Activated CD4-positive, alpha-beta memory T cell treated with anti-CD3 and anti-CD28 coated beads for 36 hours (primary cell): Measurements from ENCODE around the gene ATL3. TPM values are rescaled to one million over a fixed set of nuclear protein-coding genes. Genes with fewer than 3 reads are reported as not detected.
"Not testable (repeated sequence)": the region's sequence is repeated elsewhere in the genome, so short reads cannot be mapped to it uniquely, and the experiment has no call there.

Experiments
- CTCF ChIA-PET: fragments of 350-600 bp; sonication (Branson Sonifier 250); formaldehyde crosslinking; loops from one replicate; lab custom pipeline; 2021; ENCODE audit warnings: antibody characterized with exemption, inconsistent platforms; lab: Charles Lee
- POLR2A ChIA-PET: fragments of 350-600 bp; sonication (Branson Sonifier 250); formaldehyde crosslinking; loops from one replicate; lab custom pipeline; 2021; ENCODE audit warnings: antibody characterized with exemption; lab: Charles Lee
- DNase-seq: peaks from one replicate; pipeline ENCODE4 v3.0.0-alpha.2; 2020
- H3K27ac Mint-ChIP-seq: one replicate; pipeline ENCODE4 v1.8.0; 2021; ENCODE audit warnings: mixed read lengths
- H3K27me3 Mint-ChIP-seq: one replicate; pipeline ENCODE4 v1.8.0; 2021; ENCODE audit warnings: mixed read lengths
- H3K36me3 Mint-ChIP-seq: one replicate; pipeline ENCODE4 v1.8.0; 2021; ENCODE audit warnings: mixed read lengths
- H3K4me1 Mint-ChIP-seq: one replicate; pipeline ENCODE4 v1.8.0; 2021; ENCODE audit warnings: low read depth, mixed read lengths
- H3K4me3 Mint-ChIP-seq: one replicate; pipeline ENCODE4 v1.8.0; 2021; ENCODE audit warnings: mild to moderate bottlenecking, mixed read lengths
- H3K9me3 Mint-ChIP-seq: one replicate; pipeline ENCODE4 v1.8.0; 2021; ENCODE audit warnings: mixed read lengths
- intact Hi-C: fragments of 100-400 bp; cut with micrococcal nuclease; formaldehyde crosslinking; loops from one replicate; pipeline ENCODE4 v1.15.1; 2023
- total RNA-seq, 2 experiments: library from RNA; stranded (reverse); gene quantifications; one replicate each; pipeline ENCODE4 v1.2.3, GENCODE V29; 2021

ATL3 gene
- total RNA-seq, 2 experiments from 2014 or later = 31.3 to 34.6 TPM

- Mint-ChIP-seq H3K4me1 (peaks cover 3% of the 10 kb centered on the region), H3K4me3 (no peak overlapping the region), H3K36me3 (no peaks in the 10 kb centered on the region), H3K27me3 (no peaks in the 10 kb centered on the region), H3K27ac (no peak overlapping the region), H3K9me3 (no peaks in the 10 kb centered on the region)
- no peak for DNase-seq
- POLR2A ChIA-PET = no interaction called here
- CTCF ChIA-PET = interaction anchor here (1.0 to 2.0 kb wide), 3 partner anchors 39 to 139 kb away, joined by 3 to 5 read pairs (median 3); no protein-coding TSS in a partner anchor
- intact Hi-C loops = no loop called here
These were observed 28.0 kb upstream of the ATL3 start for GRCh38 chr11:63698976-63699733.

GRCh38 chr11:63694596-63694995, 23.4 kb upstream of the ATL3 start:
- Mint-ChIP-seq H3K27ac (no peak overlapping the region), H3K4me3 (no peak overlapping the region), H3K36me3 (no peaks in the 10 kb centered on the region), H3K27me3 (no peaks in the 10 kb centered on the region), H3K4me1 (no peaks in the 10 kb centered on the region), H3K9me3 (no peaks in the 10 kb centered on the region)
- no peak for DNase-seq
- CTCF ChIA-PET = interaction anchor here (0.8 to 1.2 kb wide), 2 partner anchors 44 to 56 kb away, joined by 3 to 4 read pairs; no protein-coding TSS in a partner anchor
- POLR2A ChIA-PET = no interaction called here
- intact Hi-C loops = no loop called here

- no peaks in the 10 kb centered on the region for H3K27me3 Mint-ChIP-seq
- H3K4me3 Mint-ChIP-seq = no peak overlapping the region
- no peaks in the 10 kb centered on the region for H3K9me3 Mint-ChIP-seq
- CTCF ChIA-PET = interaction anchor here (1.3 kb wide), 1 partner anchor 209 kb away, joined by 3 read pairs; no protein-coding TSS in a partner anchor
- DNase-seq = peak; percentile 42
- POLR2A ChIA-PET = no interaction called here
- peaks cover 26% of the 10 kb centered on the region for H3K4me1 Mint-ChIP-seq
- H3K27ac Mint-ChIP-seq = no peak overlapping the region
- H3K36me3 Mint-ChIP-seq = no peaks in the 10 kb centered on the region
- intact Hi-C loops = no loop called here
These were observed 16.7 kb upstream of the ATL3 start for GRCh38 chr11:63687845-63688244.

- H3K9me3 Mint-ChIP-seq = no peaks in the 10 kb centered on the region
- intact Hi-C loops = no loop called here
- no peak overlapping the region for H3K4me3 Mint-ChIP-seq
- ChIA-PET POLR2A (no interaction called here), CTCF (interaction anchor here (1.2 to 1.3 kb wide), 2 partner anchors 52 to 208 kb away, joined by 3 to 5 read pairs; no protein-coding TSS in a partner anchor)
- no peak for DNase-seq
- H3K27ac Mint-ChIP-seq = no peak overlapping the region
- no peaks in the 10 kb centered on the region for H3K27me3 Mint-ChIP-seq
- no peaks in the 10 kb centered on the region for H3K36me3 Mint-ChIP-seq
- peaks cover 34% of the 10 kb centered on the region for H3K4me1 Mint-ChIP-seq
These were observed 15.8 kb upstream of the ATL3 start for GRCh38 chr11:63686926-63687325.

- H3K27me3 Mint-ChIP-seq, DNase-seq, H3K9me3 Mint-ChIP-seq, intact Hi-C loops, H3K36me3 Mint-ChIP-seq, POLR2A ChIA-PET, H3K4me3 Mint-ChIP-seq, H3K27ac Mint-ChIP-seq: not testable (repeated sequence)
- CTCF ChIA-PET = interaction anchor here (0.6 to 0.7 kb wide), 2 partner anchors 52 to 83 kb away, joined by 3 read pairs; no protein-coding TSS in a partner anchor
- peaks cover 42% of the 10 kb centered on the region for H3K4me1 Mint-ChIP-seq
These were observed 14.1 kb upstream of the ATL3 start for GRCh38 chr11:63685158-63685721.

- H3K36me3 Mint-ChIP-seq = no peaks in the 10 kb centered on the region
- peaks cover 34% of the 10 kb centered on the region for H3K4me1 Mint-ChIP-seq
- CTCF ChIA-PET = interaction anchor here (1.0 to 2.7 kb wide), 5 partner anchors 13 to 204 kb away, joined by 3 to 19 read pairs (median 4); partner anchors contain the start of gene ATL3
- POLR2A ChIA-PET = interaction anchor here (2.3 to 2.5 kb wide), 2 partner anchors 10 to 13 kb away, joined by 12 to 32 read pairs; partner anchors contain the start of gene ATL3
- no peaks in the 10 kb centered on the region for H3K9me3 Mint-ChIP-seq
- no peak overlapping the region for H3K27ac Mint-ChIP-seq
- H3K27me3 Mint-ChIP-seq = no peaks in the 10 kb centered on the region
- DNase-seq = no peak
- intact Hi-C loops = loop anchor here (5.0 kb wide), 2 partner anchors 146 to 154 kb away; partner anchors contain the start of genes MARK2 and PLAAT4
- peak overlapping the region; percentile 87 for H3K4me3 Mint-ChIP-seq
These were observed 12.2 kb upstream of the ATL3 start for GRCh38 chr11:63683133-63683991.

GRCh38 chr11:63682066-63683021, 11.2 kb upstream of the ATL3 start:
- H3K27me3 Mint-ChIP-seq = no peaks in the 10 kb centered on the region
- peak overlapping the region; percentile 78 for H3K27ac Mint-ChIP-seq
- ChIA-PET POLR2A (interaction anchor here (0.7 to 2.5 kb wide), 5 partner anchors 9 to 145 kb away, joined by 3 to 32 read pairs (median 6); partner anchors contain the start of genes ATL3 and PLAAT4), CTCF (interaction anchor here (1.0 to 2.7 kb wide), 9 partner anchors 12 to 203 kb away, joined by 3 to 19 read pairs (median 4); partner anchors contain the start of gene ATL3)
- peak; percentile 33 for DNase-seq
- H3K36me3 Mint-ChIP-seq = no peaks in the 10 kb centered on the region
- peak overlapping the region; percentile 87 for H3K4me3 Mint-ChIP-seq
- intact Hi-C loops = loop anchor here (5.0 kb wide), 2 partner anchors 145 to 155 kb away; partner anchors contain the start of genes MARK2 and PLAAT4
- H3K9me3 Mint-ChIP-seq = no peaks in the 10 kb centered on the region
- H3K4me1 Mint-ChIP-seq = peaks cover 26% of the 10 kb centered on the region

GRCh38 chr11:63681321-63682065, 10.3 kb upstream of the ATL3 start, which contains the start of gene RTN3:
TSS of gene RTN3 (plus strand) at chr11:63681500. CDS start at chr11:63681637, 137 bp downstream.
- peak within 1 kb of the TSS; percentile 87 for H3K4me3 Mint-ChIP-seq
- POLR2A ChIA-PET = interaction anchor here (0.8 to 2.5 kb wide), 4 partner anchors 8 to 144 kb away, joined by 3 to 32 read pairs (median 9); partner anchors contain the start of genes ATL3 and PLAAT4

GRCh38 chr11:63680834-63681320, 9.7 kb upstream of the ATL3 start:
- ChIA-PET POLR2A (interaction anchor here (2.0 to 2.5 kb wide), 3 partner anchors 7 to 144 kb away, joined by 6 to 32 read pairs (median 12); partner anchors contain the start of genes ATL3 and PLAAT4), CTCF (interaction anchor here (1.2 to 2.7 kb wide), 4 partner anchors 8 to 57 kb away, joined by 4 to 19 read pairs (median 6); partner anchors contain the start of gene ATL3)
- no peaks in the 10 kb centered on the region for H3K9me3 Mint-ChIP-seq
- intact Hi-C loops = loop anchor here (1.0 to 5.0 kb wide), 3 partner anchors 10 to 156 kb away; partner anchors contain the start of genes ATL3, MARK2 and PLAAT4
- DNase-seq = peak; percentile 58
- H3K4me3 Mint-ChIP-seq = peak overlapping the region; percentile 87
- no peaks in the 10 kb centered on the region for H3K27me3 Mint-ChIP-seq
- no peaks in the 10 kb centered on the region for H3K36me3 Mint-ChIP-seq
- H3K27ac Mint-ChIP-seq = peak overlapping the region; percentile 78
- H3K4me1 Mint-ChIP-seq = peaks cover 23% of the 10 kb centered on the region

More at GRCh38 chr11:63681321-63682065, 10.3 kb upstream of the ATL3 start, which contains the start of gene RTN3:
- H3K9me3 Mint-ChIP-seq = no peaks in the 10 kb centered on the region
- peaks cover 23% of the 10 kb centered on the region for H3K4me1 Mint-ChIP-seq
- CTCF ChIA-PET = interaction anchor here (1.1 to 2.7 kb wide), 8 partner anchors 9 to 202 kb away, joined by 3 to 19 read pairs (median 4); partner anchors contain the start of gene ATL3
- H3K27ac Mint-ChIP-seq = peak within 1 kb of the TSS; percentile 78
- no peaks in the 10 kb centered on the region for H3K36me3 Mint-ChIP-seq
- intact Hi-C loops = loop anchor here (1.0 to 5.0 kb wide), 3 partner anchors 10 to 156 kb away; partner anchors contain the start of genes ATL3, MARK2 and PLAAT4
- peak; percentile 99 for DNase-seq
- no peaks in the 10 kb centered on the region for H3K27me3 Mint-ChIP-seq
